H9 (cell line): ENCODE results near the gene ALDH1A1. TPM values are rescaled to one million over a fixed set of nuclear protein-coding genes. Genes with fewer than 3 reads are reported as not detected.

Source experiments
- DNase-seq: peaks from one replicate; pipeline ENCODE4 v3.0.0-alpha.2; 2017
- H2AFZ ChIP-seq: one replicate; pipeline ENCODE4 v1.6.1; 2013; ENCODE audit warnings: mild to moderate bottlenecking, low read length, control low read depth, moderate library complexity
- H2AK5ac ChIP-seq: 2 replicates; pipeline ENCODE4 v1.6.1; 2013; ENCODE audit warnings: low read length, control low read depth, mixed read lengths; ENCODE audit not compliant: insufficient read length
- H2BK120ac ChIP-seq: one replicate; pipeline ENCODE4 v1.6.1; 2013; ENCODE audit warnings: low read depth, mild to moderate bottlenecking, low read length, control low read depth, inconsistent platforms; ENCODE audit not compliant: poor library complexity, severe bottlenecking
- H2BK12ac ChIP-seq: 2 replicates; pipeline ENCODE4 v1.6.1; 2013; ENCODE audit warnings: low read length, control low read depth, mixed read lengths, low read depth; ENCODE audit not compliant: insufficient read length
- H2BK15ac ChIP-seq: 2 replicates; pipeline ENCODE4 v1.6.1; 2013; ENCODE audit warnings: low read depth, low read length, control low read depth
- H2BK20ac ChIP-seq: one replicate; pipeline ENCODE4 v1.6.1; 2013; ENCODE audit warnings: low read depth, mild to moderate bottlenecking, low read length, control low read depth, inconsistent platforms; ENCODE audit not compliant: poor library complexity, severe bottlenecking
- H2BK5ac ChIP-seq: 2 replicates; pipeline ENCODE4 v1.6.1; 2013; ENCODE audit warnings: low read length, control low read depth, mixed read lengths; ENCODE audit not compliant: insufficient read length
- H3K14ac ChIP-seq: 2 replicates; pipeline ENCODE4 v1.6.1; 2013; ENCODE audit warnings: low read length, control low read depth; ENCODE audit not compliant: insufficient read depth
- H3K18ac ChIP-seq: 2 replicates; pipeline ENCODE4 v1.6.1; 2013; ENCODE audit warnings: low read depth, mild to moderate bottlenecking, mixed read lengths, low read length, control low read depth; ENCODE audit not compliant: insufficient read length
- H3K23ac ChIP-seq: 2 replicates; pipeline ENCODE4 v1.6.1; 2013; ENCODE audit warnings: low read length, control low read depth, mixed read lengths, low read depth; ENCODE audit not compliant: insufficient read length
- H3K23me2 ChIP-seq: 2 replicates; pipeline ENCODE4 v1.6.1; 2013; ENCODE audit warnings: low read depth, mild to moderate bottlenecking, mixed read lengths, low read length, control low read depth; ENCODE audit not compliant: insufficient read length, poor library complexity, severe bottlenecking
- H3K27ac ChIP-seq: 2 replicates; pipeline ENCODE4 v1.5.1; 2013; ENCODE audit warnings: low read length, control low read depth, mixed read lengths, low read depth; ENCODE audit not compliant: insufficient read length
- H3K27me3 ChIP-seq: 2 replicates; pipeline ENCODE4 v1.6.1; 2013; ENCODE audit warnings: low read length, control low read depth, inconsistent platforms; ENCODE audit not compliant: insufficient read depth
- H3K4ac ChIP-seq: 2 replicates; pipeline ENCODE4 v1.6.1; 2013; ENCODE audit warnings: low read depth, mild to moderate bottlenecking, control low read depth, inconsistent platforms, low read length, moderate library complexity
- H3K4me1 ChIP-seq: 2 replicates; pipeline ENCODE4 v1.6.1; 2013; ENCODE audit warnings: low read length, control low read depth, inconsistent platforms; ENCODE audit not compliant: insufficient read depth
- H3K4me2 ChIP-seq: 2 replicates; pipeline ENCODE4 v1.6.1; 2013; ENCODE audit warnings: low read length, control low read depth, mixed read lengths; ENCODE audit not compliant: insufficient read length, insufficient read depth
- H3K56ac ChIP-seq: 2 replicates; pipeline ENCODE4 v1.6.1; 2013; ENCODE audit warnings: low read depth, mild to moderate bottlenecking, mixed read lengths, low read length, control low read depth; ENCODE audit not compliant: insufficient read length
- H3K79me1 ChIP-seq: 2 replicates; pipeline ENCODE4 v1.6.1; 2013; ENCODE audit warnings: low read depth, mild to moderate bottlenecking, moderate library complexity, low read length, control low read depth, inconsistent platforms; ENCODE audit not compliant: insufficient read depth, poor library complexity, severe bottlenecking
- H3K79me2 ChIP-seq: 2 replicates; pipeline ENCODE4 v1.6.1; 2013; ENCODE audit warnings: low read length, control low read depth, inconsistent platforms; ENCODE audit not compliant: insufficient read depth
- H3K9ac ChIP-seq: 2 replicates; pipeline ENCODE4 v1.6.1; 2013; ENCODE audit warnings: low read length, control low read depth, mixed read lengths; ENCODE audit not compliant: insufficient read length; ENCODE audit errors: extremely low read depth
- H3K9me3 ChIP-seq: one replicate; pipeline ENCODE4 v1.6.1; 2013; ENCODE audit warnings: low read depth, low read length, inconsistent platforms; ENCODE audit not compliant: control insufficient read depth
- H3T11ph ChIP-seq: one replicate; pipeline ENCODE4 v1.6.1; 2013; ENCODE audit warnings: mild to moderate bottlenecking, low read length, control low read depth, inconsistent platforms
- H4K20me1 ChIP-seq: one replicate; pipeline ENCODE4 v1.6.1; 2013; ENCODE audit not compliant: control insufficient read depth, insufficient read length, insufficient read depth
- H4K5ac ChIP-seq: 2 replicates; pipeline ENCODE4 v1.6.1; 2013; ENCODE audit warnings: low read depth, mild to moderate bottlenecking, mixed read lengths, low read length, control low read depth; ENCODE audit not compliant: insufficient read length
- H4K8ac ChIP-seq: replicated peaks from 2 replicates; pipeline ENCODE4 v1.6.1; 2013; ENCODE audit warnings: low read length, control low read depth, mixed read lengths, low read depth; ENCODE audit not compliant: insufficient read length
- H4K91ac ChIP-seq: 2 replicates; pipeline ENCODE4 v1.6.1; 2013; ENCODE audit warnings: low read depth, mild to moderate bottlenecking, moderate library complexity, mixed read lengths, low read length, control low read depth; ENCODE audit not compliant: insufficient read length
- H3K27ac Mint-ChIP-seq, 3 experiments: 2 replicates in 2 of 3; 3 replicates in 1 of 3; pipeline ENCODE4 v1.8.0; 2020 to 2021; ENCODE audit warnings: mixed read lengths in 3 of 3, mild to moderate bottlenecking in 1 of 3, moderate library complexity in 1 of 3
- H3K27me3 Mint-ChIP-seq: 2 replicates; pipeline ENCODE4 v1.8.0; 2021; ENCODE audit warnings: low read depth, mild to moderate bottlenecking, moderate library complexity, mixed read lengths
- H3K36me3 Mint-ChIP-seq, 3 experiments: 2 replicates in 2 of 3; 3 replicates in 1 of 3; pipeline ENCODE4 v1.8.0; 2020 to 2021; ENCODE audit warnings: low read depth in 3 of 3, mixed read lengths in 3 of 3; ENCODE audit not compliant: insufficient read depth in 1 of 3
- H3K4me1 Mint-ChIP-seq, 2 experiments: 2 replicates each; pipeline ENCODE4 v1.8.0; 2020; ENCODE audit warnings: mixed read lengths in 2 of 2
- H3K4me3 Mint-ChIP-seq, 2 experiments: 2 replicates in 1 of 2; 3 replicates in 1 of 2; pipeline ENCODE4 v1.8.0; 2020 to 2021; ENCODE audit warnings: mild to moderate bottlenecking in 2 of 2, mixed read lengths in 2 of 2, moderate library complexity in 1 of 2
- H3K9me3 Mint-ChIP-seq, 2 experiments: 2 replicates in 1 of 2; 3 replicates in 1 of 2; pipeline ENCODE4 v1.8.0; 2020; ENCODE audit warnings: mild to moderate bottlenecking in 2 of 2, mixed read lengths in 2 of 2, moderate library complexity in 1 of 2
- CTCF ChIP-seq: fragments of 200-600 bp; sonication (generic); conservative IDR thresholded peaks from 3 replicates; pipeline ENCODE4 v1.8.0; 2021; ENCODE audit warnings: antibody characterized with exemption, mild to moderate bottlenecking
- total RNA-seq: library from RNA; stranded (reverse); gene quantifications from 2 replicates; pipeline ENCODE4 v1.2.1, GENCODE V29; 2021

ALDH1A1 gene
- total RNA-seq, 1 experiment from 2014 or later = 1.1 TPM

DNA sequence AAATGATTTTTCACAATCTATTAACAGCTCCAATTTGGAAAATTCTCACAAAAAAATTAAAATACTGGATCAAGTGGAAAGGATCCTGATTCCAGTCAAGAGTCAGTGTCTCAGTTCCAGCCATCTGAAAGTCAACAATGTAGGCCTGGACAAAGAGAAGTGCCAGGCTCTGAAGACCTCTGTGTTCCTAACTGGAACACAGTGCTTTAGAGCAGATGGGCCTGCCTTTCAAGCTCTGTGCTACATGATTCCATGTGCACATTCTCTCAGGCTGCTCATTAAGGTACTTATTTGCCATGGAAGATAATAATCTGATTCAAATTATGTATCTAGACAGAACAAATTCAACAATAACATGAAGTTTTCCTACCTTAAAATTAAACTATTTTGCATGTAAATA, 30.2 kb upstream of the ALDH1A1 start:
- no peak overlapping the region for H2AFZ ChIP-seq
- H3K56ac ChIP-seq = no peak overlapping the region
- no peak overlapping the region for H3K23ac ChIP-seq
- H3K4me2 ChIP-seq = no peak overlapping the region
- no peak overlapping the region for H3K14ac ChIP-seq
- Mint-ChIP-seq H3K36me3 (no peaks in the 10 kb centered on the region), H3K4me3 (no peak overlapping the region), H3K27me3 (no peaks in the 10 kb centered on the region), H3K4me1 (peaks cover 5% of the 10 kb centered on the region in 2 experiments), H3K27ac (no peak overlapping the region), H3K9me3 (no peaks in the 10 kb centered on the region)
- no peak overlapping the region for H2BK15ac ChIP-seq
- no peak overlapping the region for H3T11ph ChIP-seq
- no peak overlapping the region for H4K91ac ChIP-seq
- no peak for TF ChIP-seq CTCF
- no peak overlapping the region for H3K9ac ChIP-seq
- H3K23me2 ChIP-seq = no peaks in the 10 kb centered on the region
- H3K4me1 ChIP-seq = no peaks in the 10 kb centered on the region
- H3K27me3 ChIP-seq = no peaks in the 10 kb centered on the region
- no peak overlapping the region for H2BK5ac ChIP-seq
- no peaks in the 10 kb centered on the region for H3K79me2 ChIP-seq
- no peak overlapping the region for H3K4ac ChIP-seq
- H4K8ac ChIP-seq = no peak overlapping the region
- H2BK12ac ChIP-seq = no peak overlapping the region
- no peak for DNase-seq
- H4K20me1 ChIP-seq = no peaks in the 10 kb centered on the region
- H2BK20ac ChIP-seq = no peak overlapping the region
- no peak overlapping the region for H3K18ac ChIP-seq
- H3K27ac ChIP-seq = no peak overlapping the region
- no peak overlapping the region for H2AK5ac ChIP-seq
- no peak overlapping the region for H4K5ac ChIP-seq
- H3K79me1 ChIP-seq = no peaks in the 10 kb centered on the region
- H2BK120ac ChIP-seq = no peak overlapping the region
- no peaks in the 10 kb centered on the region for H3K9me3 ChIP-seq
